PFSK-1 (cell line): ENCODE data around the gene OR2D3.

Source experiments
- FOXP2 ChIP-seq: optimal IDR thresholded peaks from 2 replicates; pipeline ENCODE3; 2011; ENCODE audit warnings: borderline replicate concordance, control low read depth, inconsistent platforms; ENCODE audit not compliant: insufficient read depth; ENCODE audit errors: extremely low read length, extremely low read depth
- POLR2AphosphoS5 ChIP-seq: IDR thresholded peaks from 2 replicates; pipeline ENCODE4 v1.6.1; 2012; ENCODE audit warnings: low read depth, mild to moderate bottlenecking, control low read depth, low read length, moderate library complexity
- REST ChIP-seq, 2 experiments: IDR thresholded peaks; 2 replicates each; pipeline versions ENCODE4 v1.6.1 to v1.8.0; 2011 to 2012; ENCODE audit warnings: low read depth in 2 of 2, low read length in 2 of 2, control low read depth in 1 of 2, inconsistent platforms in 1 of 2, mild to moderate bottlenecking in 1 of 2, moderate library complexity in 1 of 2; ENCODE audit not compliant: insufficient read depth in 1 of 2
- SIN3A ChIP-seq: IDR thresholded peaks from 2 replicates; pipeline ENCODE4 v1.6.1; 2012; ENCODE audit warnings: mild to moderate bottlenecking, low read length, moderate library complexity, borderline replicate concordance; ENCODE audit not compliant: insufficient read depth
- TAF1 ChIP-seq: IDR thresholded peaks from 2 replicates; pipeline ENCODE4 v1.6.1; 2012; ENCODE audit warnings: low read length, control low read depth, borderline replicate concordance; ENCODE audit not compliant: insufficient read depth

The OR2D3 gene

GRCh38 chr11:6943131-6943530, 22.3 kb downstream of the OR2D3 start:
- no peak for TF ChIP-seq POLR2AphosphoS5
- TF ChIP-seq SIN3A: no peak
- TF ChIP-seq TAF1: no peak
- no peak for TF ChIP-seq FOXP2
- no peak for TF ChIP-seq REST (IDR thresholded peaks at IDR 0.05; ENCODE audit: insufficient read depth in 1 of 2, low read depth in 2 of 2, low read length in 2 of 2)

- no peak for TF ChIP-seq TAF1
- TF ChIP-seq SIN3A: no peak
- TF ChIP-seq REST (IDR thresholded peaks at IDR 0.05; ENCODE audit: insufficient read depth in 1 of 2, low read depth in 2 of 2, low read length in 2 of 2): no peak
- TF ChIP-seq POLR2AphosphoS5: no peak
- TF ChIP-seq FOXP2: no peak
These were observed 41.3 kb downstream of the OR2D3 start for GRCh38 chr11:6962141-6962540.

GRCh38 chr11:6962673-6963072, 41.9 kb downstream of the OR2D3 start:
- TF ChIP-seq FOXP2 (no peak), SIN3A (no peak), TAF1 (no peak), REST (IDR thresholded peaks at IDR 0.05; ENCODE audit: insufficient read depth in 1 of 2, low read depth in 2 of 2, low read length in 2 of 2) (no peak), POLR2AphosphoS5 (no peak)

- TF ChIP-seq TAF1: no peak
- no peak for TF ChIP-seq FOXP2
- no peak for TF ChIP-seq REST (IDR thresholded peaks at IDR 0.05; ENCODE audit: insufficient read depth in 1 of 2, low read depth in 2 of 2, low read length in 2 of 2)
- TF ChIP-seq POLR2AphosphoS5: no peak
- no peak for TF ChIP-seq SIN3A
These were observed 48.0 kb downstream of the OR2D3 start for GRCh38 chr11:6968816-6969215.
